Peyer's patch (tissue), 4 donors: ENCODE data around the gene SOX3. TPM values are rescaled to one million over a fixed set of nuclear protein-coding genes. Genes with fewer than 3 reads are reported as not detected.

Experiments
- DNase-seq, 3 donors: peaks; one replicate each; pipeline ENCODE4 v3.0.0-alpha.2; 2017 to 2019
- H3K27ac ChIP-seq, 4 donors: fragments of 200-600 bp; sonication (generic); one replicate each; pipeline ENCODE4 v1.5.1; 2016 to 2019
- H3K27me3 ChIP-seq, 2 donors: fragments of 200-600 bp; sonication (generic); one replicate each; pipeline ENCODE4 v1.5.1; 2019
- H3K36me3 ChIP-seq, 3 donors: fragments of 200-600 bp; sonication (generic); one replicate each; pipeline ENCODE4 v1.5.1; 2016 to 2019
- H3K4me1 ChIP-seq, 4 donors: fragments of 200-600 bp; sonication (generic); one replicate each; pipeline ENCODE4 v1.5.1; 2016 to 2019
- H3K4me3 ChIP-seq, 4 donors: fragments of 200-600 bp; sonication (generic); 1 replicate in 3 of 4; 2 replicates in 1 of 4; pipeline ENCODE4 v1.5.1; 2016 to 2019; ENCODE audit warnings: mild to moderate bottlenecking in 1 of 4
- H3K9me3 ChIP-seq, 4 donors: fragments of 200-600 bp; sonication (generic); one replicate each; pipeline ENCODE4 v1.5.1; 2016 to 2019; ENCODE audit warnings: mild to moderate bottlenecking in 1 of 4
- CTCF ChIP-seq, 6 experiments: fragments of 450-650 bp in 4 of 6; fragments of 200-600 bp in 2 of 6; sonication (generic) in 1 of 6; IDR thresholded peaks; one replicate each; pipeline ENCODE4 v1.5.1; 2017 to 2019; ENCODE audit warnings: antibody characterized with exemption in 6 of 6, mild to moderate bottlenecking in 3 of 6, moderate library complexity in 1 of 6
- POLR2A ChIP-seq, 2 donors: fragments of 450-650 bp; IDR thresholded peaks; one replicate each; pipeline ENCODE4 v1.5.1; 2017; ENCODE audit warnings: antibody characterized with exemption in 2 of 2, mild to moderate bottlenecking in 2 of 2, moderate library complexity in 2 of 2
- total RNA-seq, 4 donors: library from RNA; depleted of rRNA; stranded (reverse); fragments of >200 nt; gene quantifications; one replicate each; pipeline ENCODE4 v1.1.0, GENCODE V29; 2016

Gene SOX3
- total RNA-seq, 4 donors from 2014 or later, result not detected

DNA sequence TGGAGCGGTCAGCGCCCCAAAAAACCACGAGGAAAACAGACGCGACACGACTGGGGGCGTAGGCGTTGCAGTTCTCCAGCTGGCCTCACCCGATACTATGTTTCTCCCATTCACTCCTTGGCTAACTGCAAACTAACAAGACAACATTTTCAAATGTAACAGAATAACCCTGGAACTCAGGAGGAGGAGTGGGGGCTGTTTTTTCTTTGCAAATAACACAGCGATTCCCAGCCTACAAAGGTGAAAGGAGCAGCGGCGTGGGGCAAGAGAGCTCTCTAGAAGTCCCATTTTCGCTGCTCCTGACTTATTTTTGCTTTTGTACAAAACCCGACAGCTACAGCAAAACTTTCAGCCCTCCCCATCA, 1.6 kb downstream of the SOX3 start:
- no peak for TF ChIP-seq POLR2A (IDR thresholded peaks at IDR 0.05)
- TF ChIP-seq CTCF (IDR thresholded peaks at IDR 0.05), result no peak
- H3K36me3 ChIP-seq, result no peaks in the 10 kb centered on the region
- no peak overlapping the region for H3K27ac ChIP-seq
- no peaks in the 10 kb centered on the region for H3K9me3 ChIP-seq
- no peaks in the 10 kb centered on the region for H3K27me3 ChIP-seq
- H3K4me1 ChIP-seq, result no peaks in the 10 kb centered on the region
- DNase-seq, result no peak
- H3K4me3 ChIP-seq, result no peak overlapping the region

- DNase-seq, result no peak
Observed at GRCh38 chrX:140502491-140503237, 2.2 kb downstream of the SOX3 start.

DNA sequence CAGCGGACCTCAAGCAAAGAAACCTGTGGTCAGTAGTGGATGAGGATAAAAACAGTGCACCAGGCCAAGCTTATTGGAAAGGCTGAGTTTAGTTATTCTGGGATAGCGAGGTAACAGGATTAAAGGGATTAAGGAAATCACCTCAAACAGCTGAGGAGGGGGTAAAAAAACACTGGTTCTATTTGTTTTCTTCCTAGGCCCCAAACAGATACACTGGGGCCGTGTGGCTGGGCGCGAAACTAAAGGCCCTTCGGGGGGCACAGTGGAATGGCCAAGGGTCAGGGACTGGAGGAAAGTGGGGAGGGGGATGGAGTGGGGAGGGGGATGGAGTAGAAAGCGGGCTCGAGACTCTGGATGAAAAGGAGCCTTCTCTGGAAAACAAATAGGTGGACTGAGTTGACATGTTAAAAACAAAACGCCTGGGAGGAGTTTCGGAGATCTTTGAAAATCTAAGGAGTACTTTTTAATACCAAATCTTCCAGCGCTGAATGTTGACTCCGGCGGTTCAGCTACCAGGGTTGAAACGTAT, 2.9 kb downstream of the SOX3 start:
- DNase-seq, result no peak
- Histone ChIP-seq H3K27me3 (no peaks in the 10 kb centered on the region), H3K4me1 (no peaks in the 10 kb centered on the region), H3K4me3 (no peak overlapping the region), H3K9me3 (no peaks in the 10 kb centered on the region), H3K27ac (no peak overlapping the region), H3K36me3 (no peaks in the 10 kb centered on the region)
- no peak for TF ChIP-seq POLR2A (IDR thresholded peaks at IDR 0.05)
- TF ChIP-seq CTCF (IDR thresholded peaks at IDR 0.05), result no peak

More at GRCh38 chrX:140502491-140503237, 2.2 kb downstream of the SOX3 start:
- no peaks in the 10 kb centered on the region for H3K9me3 ChIP-seq
- H3K27ac ChIP-seq, result no peak overlapping the region
- H3K36me3 ChIP-seq, result no peaks in the 10 kb centered on the region
- no peak for TF ChIP-seq POLR2A (IDR thresholded peaks at IDR 0.05)
- no peak for TF ChIP-seq CTCF (IDR thresholded peaks at IDR 0.05)
- no peak overlapping the region for H3K4me3 ChIP-seq
- no peaks in the 10 kb centered on the region for H3K4me1 ChIP-seq
- no peaks in the 10 kb centered on the region for H3K27me3 ChIP-seq

DNA sequence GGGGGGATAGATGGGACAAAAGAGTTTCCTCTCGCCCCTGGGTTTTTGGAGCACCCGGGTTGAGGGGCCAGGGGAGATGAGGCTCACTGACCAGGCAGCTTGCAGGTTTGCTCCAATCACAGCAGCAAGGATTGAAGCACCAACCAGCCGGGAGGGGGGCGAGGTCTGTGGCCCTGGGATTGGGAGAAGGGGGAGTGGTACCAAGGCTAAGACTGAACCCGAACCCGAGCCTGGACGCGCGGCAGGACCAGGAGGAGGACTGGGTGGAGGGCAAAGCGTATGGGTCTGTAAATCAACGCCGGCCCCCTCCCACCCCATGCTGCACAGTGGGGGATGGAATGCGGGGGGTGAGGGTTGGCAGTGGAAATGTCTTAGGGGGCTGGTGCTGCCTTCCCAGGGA, 3.5 kb downstream of the SOX3 start:
- Histone ChIP-seq H3K27me3 (no peaks in the 10 kb centered on the region), H3K4me3 (no peak overlapping the region), H3K9me3 (no peaks in the 10 kb centered on the region), H3K36me3 (no peaks in the 10 kb centered on the region), H3K4me1 (no peaks in the 10 kb centered on the region), H3K27ac (no peak overlapping the region)
- TF ChIP-seq CTCF (IDR thresholded peaks at IDR 0.05), result no peak
- TF ChIP-seq POLR2A (IDR thresholded peaks at IDR 0.05), result no peak
- DNase-seq, result no peak

GRCh38 chrX:140500441-140500840, 4.4 kb downstream of the SOX3 start:
- no peak for TF ChIP-seq POLR2A (IDR thresholded peaks at IDR 0.05)
- no peak for TF ChIP-seq CTCF (IDR thresholded peaks at IDR 0.05)
- Histone ChIP-seq H3K27ac (no peak overlapping the region), H3K27me3 (no peaks in the 10 kb centered on the region), H3K36me3 (no peaks in the 10 kb centered on the region), H3K9me3 (no peaks in the 10 kb centered on the region), H3K4me1 (no peaks in the 10 kb centered on the region), H3K4me3 (no peak overlapping the region)
- DNase-seq, result no peak
